Adipocyte (in vitro differentiated cells): ENCODE measurements around the gene POSTN.

Source experiments
- DNase-seq: peaks from one replicate; pipeline ENCODE4 v3.0.0-alpha.2; 2015; ENCODE audit warnings: low read depth
- H3K27me3 ChIP-seq: replicated peaks from 2 replicates; pipeline ENCODE4 v1.7.0; 2013; ENCODE audit warnings: mild to moderate bottlenecking, low read length, moderate library complexity; ENCODE audit not compliant: control insufficient read depth, insufficient read depth
- H3K36me3 ChIP-seq: 2 replicates; pipeline ENCODE4 v1.7.0; 2013; ENCODE audit warnings: low read length, mild to moderate bottlenecking, moderate library complexity; ENCODE audit not compliant: control insufficient read depth, insufficient read depth, severe bottlenecking
- H3K4me1 ChIP-seq: 2 replicates; pipeline ENCODE4 v1.7.0; 2013; ENCODE audit warnings: mild to moderate bottlenecking, low read length, moderate library complexity; ENCODE audit not compliant: control insufficient read depth, insufficient read depth
- H3K4me3 ChIP-seq: 2 replicates; pipeline ENCODE4 v1.7.0; 2013; ENCODE audit warnings: mild to moderate bottlenecking, low read length, moderate library complexity
- H3K9ac ChIP-seq: 2 replicates; pipeline ENCODE4 v1.7.0; 2013; ENCODE audit warnings: mild to moderate bottlenecking, low read length, moderate library complexity
- H3K9me3 ChIP-seq: 2 replicates; pipeline ENCODE4 v1.7.0; 2013; ENCODE audit warnings: mild to moderate bottlenecking, low read length, moderate library complexity; ENCODE audit not compliant: control insufficient read depth

Gene POSTN

GRCh38 chr13:37598597-37598996, at the start of gene POSTN:
Gene POSTN (minus strand): TSS chr13:37598768. CDS start chr13:37598726, 42 bp downstream.
- H3K4me1 ChIP-seq: peaks cover 10% of the 10 kb centered on the region
- H3K4me3 ChIP-seq: no peak within 1 kb of the TSS
- H3K36me3 ChIP-seq: no peaks in the 10 kb centered on the region
- H3K27me3 ChIP-seq: no peaks in the 10 kb centered on the region
- DNase-seq: peak; percentile 40
- no peak within 1 kb of the TSS for H3K9ac ChIP-seq
- no peaks in the 10 kb centered on the region for H3K9me3 ChIP-seq

GRCh38 chr13:37647031-37647650, 48.6 kb upstream of the POSTN start:
- Histone ChIP-seq H3K9me3 (no peaks in the 10 kb centered on the region), H3K4me3 (no peak overlapping the region), H3K9ac (no peak overlapping the region), H3K27me3 (no peaks in the 10 kb centered on the region), H3K4me1 (peaks cover 6% of the 10 kb centered on the region), H3K36me3 (no peaks in the 10 kb centered on the region)
- no peak for DNase-seq

GRCh38 chr13:37646531-37646930, 48.0 kb upstream of the POSTN start:
- H3K4me3 ChIP-seq: no peak overlapping the region

GRCh38 chr13:37645181-37645740, 46.7 kb upstream of the POSTN start:
- Histone ChIP-seq H3K9me3 (no peaks in the 10 kb centered on the region), H3K4me1 (peaks cover 6% of the 10 kb centered on the region), H3K9ac (no peak overlapping the region), H3K4me3 (no peak overlapping the region), H3K36me3 (no peaks in the 10 kb centered on the region), H3K27me3 (no peaks in the 10 kb centered on the region)
- DNase-seq: peak; percentile 33

More at GRCh38 chr13:37646531-37646930, 48.0 kb upstream of the POSTN start:
- H3K9ac ChIP-seq: no peak overlapping the region
- peaks cover 6% of the 10 kb centered on the region for H3K4me1 ChIP-seq
- H3K9me3 ChIP-seq: no peaks in the 10 kb centered on the region
- H3K27me3 ChIP-seq: no peaks in the 10 kb centered on the region
- no peak for DNase-seq
- H3K36me3 ChIP-seq: no peaks in the 10 kb centered on the region

GRCh38 chr13:37641391-37641790, 42.8 kb upstream of the POSTN start:
- H3K4me1 ChIP-seq: peaks cover 6% of the 10 kb centered on the region
- no peaks in the 10 kb centered on the region for H3K36me3 ChIP-seq
- H3K27me3 ChIP-seq: no peaks in the 10 kb centered on the region
- H3K4me3 ChIP-seq: no peak overlapping the region
- peak overlapping the region; percentile 11 for H3K9ac ChIP-seq
- no peak for DNase-seq
- no peaks in the 10 kb centered on the region for H3K9me3 ChIP-seq

- Histone ChIP-seq H3K36me3 (no peaks in the 10 kb centered on the region), H3K27me3 (no peaks in the 10 kb centered on the region), H3K4me3 (no peak overlapping the region), H3K9me3 (no peaks in the 10 kb centered on the region), H3K4me1 (peaks cover 5% of the 10 kb centered on the region), H3K9ac (no peak overlapping the region)
- peak; percentile 80 for DNase-seq
Measured at GRCh38 chr13:37640499-37640898, 41.9 kb upstream of the POSTN start.

- H3K9me3 ChIP-seq: no peaks in the 10 kb centered on the region
- DNase-seq: no peak
- H3K36me3 ChIP-seq: no peaks in the 10 kb centered on the region
- H3K4me3 ChIP-seq: no peak overlapping the region
- H3K4me1 ChIP-seq: no peaks in the 10 kb centered on the region
- no peak overlapping the region for H3K9ac ChIP-seq
- H3K27me3 ChIP-seq: no peaks in the 10 kb centered on the region
Measured at GRCh38 chr13:37636701-37637100, 38.1 kb upstream of the POSTN start.

GRCh38 chr13:37632294-37632693, 33.7 kb upstream of the POSTN start:
- Histone ChIP-seq H3K36me3 (no peaks in the 10 kb centered on the region), H3K9ac (no peak overlapping the region), H3K27me3 (no peaks in the 10 kb centered on the region), H3K4me1 (no peaks in the 10 kb centered on the region), H3K9me3 (peaks cover 3% of the 10 kb centered on the region), H3K4me3 (no peak overlapping the region)
- no peak for DNase-seq

GRCh38 chr13:37627428-37627827, 28.9 kb upstream of the POSTN start:
- H3K4me1 ChIP-seq: no peaks in the 10 kb centered on the region
- no peak for DNase-seq

GRCh38 chr13:37621811-37622361, 23.3 kb upstream of the POSTN start:
- Histone ChIP-seq H3K27me3 (no peaks in the 10 kb centered on the region), H3K9ac (no peak overlapping the region), H3K36me3 (no peaks in the 10 kb centered on the region), H3K4me1 (peaks cover 34% of the 10 kb centered on the region), H3K4me3 (no peak overlapping the region), H3K9me3 (no peaks in the 10 kb centered on the region)
- DNase-seq: peak; percentile 78

More at GRCh38 chr13:37627428-37627827, 28.9 kb upstream of the POSTN start:
- no peaks in the 10 kb centered on the region for H3K27me3 ChIP-seq
- no peaks in the 10 kb centered on the region for H3K36me3 ChIP-seq
- no peak overlapping the region for H3K4me3 ChIP-seq
- peaks cover 3% of the 10 kb centered on the region for H3K9me3 ChIP-seq
- no peak overlapping the region for H3K9ac ChIP-seq

- H3K36me3 ChIP-seq: no peaks in the 10 kb centered on the region
- no peaks in the 10 kb centered on the region for H3K9me3 ChIP-seq
- H3K4me1 ChIP-seq: peaks cover 45% of the 10 kb centered on the region
- DNase-seq: peak; percentile 85
- peak overlapping the region; percentile 24 for H3K4me3 ChIP-seq
- H3K9ac ChIP-seq: no peak overlapping the region
- H3K27me3 ChIP-seq: no peaks in the 10 kb centered on the region
Measured at GRCh38 chr13:37618554-37618953, 20.0 kb upstream of the POSTN start.
